ENCODE results near the gene NOL9.

DNA sequence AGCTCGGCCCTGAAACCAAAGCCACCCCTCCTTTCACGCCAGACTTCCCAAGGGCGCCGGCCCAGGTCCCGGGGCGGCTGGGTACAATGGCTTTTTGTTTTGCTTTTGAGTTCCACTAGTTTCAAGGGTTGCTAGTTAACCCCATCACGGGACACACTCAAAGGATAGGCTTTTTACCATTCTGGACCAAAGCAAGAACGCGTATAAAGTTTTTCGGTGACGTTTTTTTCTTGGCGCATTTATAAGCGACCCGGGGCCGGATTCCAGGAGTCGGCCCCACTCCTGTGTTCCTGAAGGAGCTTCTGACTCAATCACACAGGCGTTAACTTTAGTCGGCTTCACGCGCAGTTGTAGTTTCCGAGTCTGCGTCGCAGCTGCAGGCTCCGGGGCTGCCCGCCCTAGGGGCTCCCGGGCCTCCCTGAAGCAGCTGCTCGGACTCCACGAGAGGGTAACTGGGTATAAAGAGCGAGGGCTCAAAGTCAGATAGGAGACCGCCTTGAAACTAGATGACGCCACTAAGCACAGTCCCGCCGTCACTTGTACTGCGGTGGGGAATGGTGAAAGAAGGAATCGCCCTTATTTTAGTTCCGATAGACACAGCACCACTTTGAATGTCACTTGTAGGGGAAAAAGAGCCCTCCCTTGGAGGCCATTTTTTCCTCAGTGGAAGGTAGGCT lies 49.1 kb upstream of the NOL9 start:
- TF ChIP-seq, protein P1, sequence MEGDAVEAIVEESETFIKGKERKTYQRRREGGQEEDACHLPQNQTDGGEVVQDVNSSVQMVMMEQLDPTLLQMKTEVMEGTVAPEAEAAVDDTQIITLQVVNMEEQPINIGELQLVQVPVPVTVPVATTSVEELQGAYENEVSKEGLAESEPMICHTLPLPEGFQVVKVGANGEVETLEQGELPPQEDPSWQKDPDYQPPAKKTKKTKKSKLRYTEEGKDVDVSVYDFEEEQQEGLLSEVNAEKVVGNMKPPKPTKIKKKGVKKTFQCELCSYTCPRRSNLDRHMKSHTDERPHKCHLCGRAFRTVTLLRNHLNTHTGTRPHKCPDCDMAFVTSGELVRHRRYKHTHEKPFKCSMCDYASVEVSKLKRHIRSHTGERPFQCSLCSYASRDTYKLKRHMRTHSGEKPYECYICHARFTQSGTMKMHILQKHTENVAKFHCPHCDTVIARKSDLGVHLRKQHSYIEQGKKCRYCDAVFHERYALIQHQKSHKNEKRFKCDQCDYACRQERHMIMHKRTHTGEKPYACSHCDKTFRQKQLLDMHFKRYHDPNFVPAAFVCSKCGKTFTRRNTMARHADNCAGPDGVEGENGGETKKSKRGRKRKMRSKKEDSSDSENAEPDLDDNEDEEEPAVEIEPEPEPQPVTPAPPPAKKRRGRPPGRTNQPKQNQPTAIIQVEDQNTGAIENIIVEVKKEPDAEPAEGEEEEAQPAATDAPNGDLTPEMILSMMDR (IDR thresholded peaks at IDR 0.05; ENCODE audit: low read length), result no peak
- TF ChIP-seq EZH2 (IDR thresholded peaks at IDR 0.05; ENCODE audit: borderline replicate concordance, low read length), result no peak

Measured in OCI-LY1 (cell line).